ENCODE data around the gene UGT2B28. TPM values are rescaled to one million over a fixed set of nuclear protein-coding genes. Genes with fewer than 3 reads are reported as not detected.
"Not testable (repeated sequence)": the region's sequence is repeated elsewhere in the genome, so short reads cannot be mapped to it uniquely, and the experiment has no call there.

UGT2B28 gene
- polyA plus RNA-seq, 1 of the 3 experiments (the other 2 are of a cell fraction), result not detected

- Histone ChIP-seq H3F3A (replicated peaks; ENCODE audit: insufficient read depth) (no peaks in the 10 kb centered on the region), H2AFZ (ENCODE audit: low read depth) (no peak overlapping the region), H3K4me2 (no peak overlapping the region), H3K27me3 (ENCODE audit: insufficient read depth) (no peaks in the 10 kb centered on the region), H3K27ac (ENCODE audit: low read depth in 2 of 2, low read length in 1 of 2) (no peak overlapping the region), H3K9me3 (no peaks in the 10 kb centered on the region), H3K4me3 (ENCODE audit: low read depth in 2 of 2, low read length in 1 of 2) (no peak overlapping the region), H3K9me2 (no peaks in the 10 kb centered on the region), H3K9ac (no peak overlapping the region), H4K20me1 (ENCODE audit: insufficient read depth) (no peaks in the 10 kb centered on the region), H3K4me1 (ENCODE audit: control insufficient read depth in 1 of 2, insufficient read depth in 2 of 2, low read depth in 1 of 2, low read length in 1 of 2) (no peaks in the 10 kb centered on the region), H3K79me2 (ENCODE audit: insufficient read depth) (no peaks in the 10 kb centered on the region), H3K36me3 (replicated peaks in 1 of 2; ENCODE audit: control insufficient read depth in 1 of 2, insufficient read depth in 2 of 2, low read length in 1 of 2) (no peaks in the 10 kb centered on the region)
- TF ChIP-seq MEF2A (IDR thresholded peaks at IDR 0.05; ENCODE audit: borderline replicate concordance, low read depth) (no peak), SIN3A (IDR thresholded peaks at IDR 0.05; ENCODE audit: borderline replicate concordance, low read depth, low read length) (no peak), GABPA (IDR thresholded peaks at IDR 0.05; ENCODE audit: low read depth) (no peak), RFX5 (IDR thresholded peaks at IDR 0.05; ENCODE audit: low read length) (no peak), CTCF (IDR thresholded peaks at IDR 0.05) (no peak), ZBTB33 (IDR thresholded peaks at IDR 0.05; ENCODE audit: borderline replicate concordance, low read depth) (no peak), JUND (IDR thresholded peaks at IDR 0.05) (no peak), EZH2phosphoT487 (IDR thresholded peaks at IDR 0.05; ENCODE audit: borderline replicate concordance, low read depth) (no peak), NRF1 (IDR thresholded peaks at IDR 0.05; ENCODE audit: low read depth, low read length) (no peak), PBX3 (IDR thresholded peaks at IDR 0.05) (no peak), FOSL2 (IDR thresholded peaks at IDR 0.05; ENCODE audit: borderline replicate concordance, low read depth) (no peak), EP300 (IDR thresholded peaks at IDR 0.05; ENCODE audit: borderline replicate concordance in 1 of 2, low read depth in 1 of 2, low read length in 1 of 2) (no peak), TAF1 (IDR thresholded peaks at IDR 0.05; ENCODE audit: borderline replicate concordance, low read depth, low read length) (no peak)
- POLR2A ChIA-PET, result no interaction called here
- DNase-seq, result no peak
- WGBS (ENCODE audit: low lambda C conversion rate), result 13% methylated on average over 6 of the region's 6 CpGs
- CTCF ChIA-PET, result no interaction called here
These were observed 40.6 kb upstream of the UGT2B28 start for GRCh38 chr4:69239557-69240168.

GRCh38 chr4:69240787-69241186 lies 39.5 kb upstream of the UGT2B28 start:
- H3F3A ChIP-seq (replicated peaks; ENCODE audit: insufficient read depth); CTCF ChIA-PET; H3K9me3 ChIP-seq; H3K27ac ChIP-seq (ENCODE audit: low read depth in 2 of 2, low read length in 1 of 2); H3K27me3 ChIP-seq (ENCODE audit: insufficient read depth); H3K4me2 ChIP-seq; H2AFZ ChIP-seq (ENCODE audit: low read depth); H3K36me3 ChIP-seq (replicated peaks in 1 of 2; ENCODE audit: control insufficient read depth in 1 of 2, insufficient read depth in 2 of 2, low read length in 1 of 2); H3K4me3 ChIP-seq (ENCODE audit: low read depth in 2 of 2, low read length in 1 of 2); H3K4me1 ChIP-seq (ENCODE audit: control insufficient read depth in 1 of 2, insufficient read depth in 2 of 2, low read depth in 1 of 2, low read length in 1 of 2); H3K9ac ChIP-seq; POLR2A ChIA-PET; H4K20me1 ChIP-seq (ENCODE audit: insufficient read depth); H3K9me2 ChIP-seq; H3K79me2 ChIP-seq (ENCODE audit: insufficient read depth); DNase-seq: not testable (repeated sequence)
- 7% methylated on average over 3 of the region's 3 CpGs for WGBS (ENCODE audit: low lambda C conversion rate)

- DNase-seq; H3F3A ChIP-seq (replicated peaks; ENCODE audit: insufficient read depth); CTCF ChIA-PET; POLR2A ChIA-PET; H4K20me1 ChIP-seq (ENCODE audit: insufficient read depth); H3K4me3 ChIP-seq (ENCODE audit: low read depth in 2 of 2, low read length in 1 of 2); H3K9me2 ChIP-seq; H3K4me2 ChIP-seq; H3K9ac ChIP-seq; H3K27ac ChIP-seq (ENCODE audit: low read depth in 2 of 2, low read length in 1 of 2); H3K9me3 ChIP-seq; H2AFZ ChIP-seq (ENCODE audit: low read depth); H3K36me3 ChIP-seq (replicated peaks in 1 of 2; ENCODE audit: control insufficient read depth in 1 of 2, insufficient read depth in 2 of 2, low read length in 1 of 2); H3K27me3 ChIP-seq (ENCODE audit: insufficient read depth); H3K79me2 ChIP-seq (ENCODE audit: insufficient read depth); H3K4me1 ChIP-seq (ENCODE audit: control insufficient read depth in 1 of 2, insufficient read depth in 2 of 2, low read depth in 1 of 2, low read length in 1 of 2): not testable (repeated sequence)
- 6% methylated on average over 2 of the region's 2 CpGs for WGBS (ENCODE audit: low lambda C conversion rate)
These were observed 38.5 kb upstream of the UGT2B28 start for GRCh38 chr4:69241746-69242145.
